BJ (cell line): ENCODE results near the gene SDHAF1. TPM values are rescaled to one million over a fixed set of nuclear protein-coding genes. Genes with fewer than 3 reads are reported as not detected.

ENCODE experiments used
- CTCF ChIA-PET: fragments of 350-600 bp; formaldehyde crosslinking; extraction: SDS; loops from one replicate; lab custom pipeline; 2021; ENCODE audit warnings: antibody characterized with exemption, inconsistent platforms; lab: Yijun Ruan, JAX
- POLR2A ChIA-PET: fragments of 300-600 bp; sonication (Branson Sonifier 250); formaldehyde crosslinking; extraction: SDS; loops from one replicate; lab custom pipeline; 2021; ENCODE audit warnings: antibody characterized with exemption; lab: Charles Lee
- DNase-seq: peaks from one replicate; pipeline ENCODE4 v3.0.0-alpha.2; 2011; ENCODE audit warnings: low read depth
- H3K27me3 ChIP-seq: 2 replicates; pipeline ENCODE4 v1.6.0; 2011; ENCODE audit warnings: low read length; ENCODE audit not compliant: control insufficient read depth, insufficient read depth
- H3K36me3 ChIP-seq: 2 replicates; pipeline ENCODE4 v1.5.1; 2011; ENCODE audit warnings: low read length; ENCODE audit not compliant: control insufficient read depth, insufficient read depth
- H3K4me3 ChIP-seq: 2 replicates; pipeline ENCODE4 v1.5.1; 2011; ENCODE audit warnings: low read depth, mild to moderate bottlenecking, control low read depth, low read length
- CTCF ChIP-seq: IDR thresholded peaks from 2 replicates; pipeline ENCODE4 v1.5.1; 2011; ENCODE audit warnings: low read depth, mild to moderate bottlenecking, control low read depth, inconsistent platforms, low read length, moderate library complexity; ENCODE audit not compliant: insufficient read depth
- polyA plus RNA-seq: library from polyadenylated mRNA; depleted of rRNA; stranded (reverse); fragments of >200 nt; gene quantifications from 2 replicates; pipeline ENCODE4 v1.2.3, GENCODE V29; 2011

Gene SDHAF1
- polyA plus RNA-seq, 1 experiment: 14.5 TPM

- H3K36me3 ChIP-seq: no peaks in the 10 kb centered on the region
- ChIA-PET POLR2A (no interaction called here), CTCF (no interaction called here)
- no peak for DNase-seq
- no peaks in the 10 kb centered on the region for H3K27me3 ChIP-seq
- TF ChIP-seq CTCF: no peak
- no peak overlapping the region for H3K4me3 ChIP-seq
Observed at GRCh38 chr19:36006955-36007354, 12.0 kb downstream of the SDHAF1 start.

GRCh38 chr19:36008336-36008978, 13.5 kb downstream of the SDHAF1 start, which contains the start of gene SYNE4:
SYNE4 (minus strand) TSS chr19:36008813; CDS start chr19:36008681, 132 bp downstream.
- POLR2A ChIA-PET: no interaction called here
- H3K36me3 ChIP-seq: no peaks in the 10 kb centered on the region

GRCh38 chr19:36009220-36009619, 14.2 kb downstream of the SDHAF1 start:
- CTCF ChIA-PET: interaction anchor here (0.6 to 1.5 kb wide), 3 partner anchors 11 to 13 kb away, joined by 3 read pairs; no protein-coding TSS in a partner anchor
- Histone ChIP-seq H3K36me3 (no peaks in the 10 kb centered on the region), H3K27me3 (no peaks in the 10 kb centered on the region), H3K4me3 (peak overlapping the region; percentile 47)
- no peak for TF ChIP-seq CTCF
- POLR2A ChIA-PET: no interaction called here
- no peak for DNase-seq

More at GRCh38 chr19:36008336-36008978, 13.5 kb downstream of the SDHAF1 start, which contains the start of gene SYNE4:
- Histone ChIP-seq H3K4me3 (peak within 1 kb of the TSS; percentile 47), H3K27me3 (no peaks in the 10 kb centered on the region)
- no peak for DNase-seq
- no peak for TF ChIP-seq CTCF
- CTCF ChIA-PET: interaction anchor here (0.8 to 1.5 kb wide), 2 partner anchors 11 to 13 kb away, joined by 3 read pairs; no protein-coding TSS in a partner anchor

GRCh38 chr19:36009633-36010379, 14.8 kb downstream of the SDHAF1 start:
- no peak for TF ChIP-seq CTCF
- ChIA-PET CTCF (interaction anchor here (0.6 kb wide), 1 partner anchor 12 kb away, joined by 3 read pairs; no protein-coding TSS in a partner anchor), POLR2A (no interaction called here)
- DNase-seq: no peak
- H3K4me3 ChIP-seq: peak overlapping the region; percentile 47
- H3K36me3 ChIP-seq: no peaks in the 10 kb centered on the region
- no peaks in the 10 kb centered on the region for H3K27me3 ChIP-seq

- no peak for TF ChIP-seq CTCF
- POLR2A ChIA-PET: no interaction called here
- 0 out of 2 replicates have a peak, but pooled peaks cover 2% of the 10 kb centered on the region for H3K36me3 ChIP-seq
- H3K4me3 ChIP-seq: no peak overlapping the region
- CTCF ChIA-PET: no interaction called here
- no peaks in the 10 kb centered on the region for H3K27me3 ChIP-seq
- DNase-seq: no peak
Observed at GRCh38 chr19:36010402-36010801, 15.4 kb downstream of the SDHAF1 start.
